HG02884 (cell line): Measurements from ENCODE around the gene DNAJB5.

Experiments
- ATAC-seq: cut with Tn5 transposase; IDR thresholded peaks from one replicate; pipeline ENCODE4 v1.9.1; 2021; ENCODE audit warnings: mild to moderate bottlenecking, moderate library complexity; ENCODE audit not compliant: unreplicated experiment

DNAJB5 gene

GRCh38 chr9:34983209-34983608 is 6.3 kb upstream of the DNAJB5 start:
- ATAC-seq = no peak

- ATAC-seq = no peak
These were observed 5.5 kb upstream of the DNAJB5 start for GRCh38 chr9:34984049-34984448.

- no peak for ATAC-seq
These were observed 4.1 kb upstream of the DNAJB5 start for GRCh38 chr9:34985311-34985899.

- no peak for ATAC-seq
These were observed 3.0 kb upstream of the DNAJB5 start for GRCh38 chr9:34986540-34987047.

- ATAC-seq = no peak
These were observed 2.2 kb upstream of the DNAJB5 start for GRCh38 chr9:34987160-34987901.

GRCh38 chr9:34988218-34989002 is 1.1 kb upstream of the DNAJB5 start:
- no peak for ATAC-seq

- ATAC-seq = no peak
These were observed 546 bp downstream of the DNAJB5 start for GRCh38 chr9:34989946-34990635.

- no peak for ATAC-seq
These were observed 1.5 kb downstream of the DNAJB5 start for GRCh38 chr9:34990908-34991606.

GRCh38 chr9:34991607-34992375 is 2.2 kb downstream of the DNAJB5 start:
- ATAC-seq = no peak

GRCh38 chr9:34992376-34992951 is 2.9 kb downstream of the DNAJB5 start:
- ATAC-seq = no peak

GRCh38 chr9:34993502-34994259 is 4.1 kb downstream of the DNAJB5 start:
- ATAC-seq = no peak

GRCh38 chr9:34994260-34994899 is 4.8 kb downstream of the DNAJB5 start:
- no peak for ATAC-seq

- no peak for ATAC-seq
These were observed 5.5 kb downstream of the DNAJB5 start for GRCh38 chr9:34994900-34995669.

GRCh38 chr9:34995670-34996060 is 6.1 kb downstream of the DNAJB5 start:
- ATAC-seq = no peak

GRCh38 chr9:34996181-34996904 is 6.8 kb downstream of the DNAJB5 start:
- no peak for ATAC-seq

- no peak for ATAC-seq
These were observed 7.3 kb downstream of the DNAJB5 start for GRCh38 chr9:34996905-34997279.

GRCh38 chr9:34997379-34997781 is 7.8 kb downstream of the DNAJB5 start:
- no peak for ATAC-seq
